HCT116 (cell line): ENCODE results near the gene C1orf105. TPM values are rescaled to one million over a fixed set of nuclear protein-coding genes. Genes with fewer than 3 reads are reported as not detected.

Source experiments
- ATAC-seq: fragments of 200-7000 bp; cut with Tn5 transposase; 2 replicates; pipeline ENCODE4 v1.9.1; 2020; ENCODE audit warnings: mild to moderate bottlenecking, moderate library complexity
- BruUV-seq: library from RNA; stranded (reverse); fragments of 400-500 nt; replicated peaks from 2 replicates; lab custom pipeline; 2021; lab: Mats Ljungman, UMichigan
- CTCF ChIA-PET: fragments of 300-600 bp; sonication (Branson Sonifier 250); formaldehyde crosslinking; loops from one replicate; lab custom pipeline; 2021; ENCODE audit warnings: antibody characterized with exemption; lab: Charles Lee
- POLR2A ChIA-PET: fragments of 300-600, 350-600 bp; sonication (Branson Sonifier 250); formaldehyde crosslinking; loops from one replicate; lab custom pipeline; 2021; ENCODE audit warnings: antibody characterized with exemption; lab: Charles Lee
- RAD21 ChIA-PET, 2 experiments: fragments of 300-600 bp; sonication (Branson Sonifier 250); formaldehyde crosslinking; loops; one replicate each; lab custom pipeline; 2023; ENCODE audit warnings: low total read pairs in 2 of 2; ENCODE audit not compliant: uncharacterized antibody in 2 of 2, unreplicated experiment in 2 of 2, low non-redundant PET in 1 of 2; lab: Charles Lee
- DNase-seq: peaks from one replicate; pipeline ENCODE4 v3.0.0-alpha.2; 2010; ENCODE audit warnings: low read depth, low spot score
- H2AFZ ChIP-seq: fragments of 200-600 bp; shearing (Covaris generic), sonication (generic); 2 replicates; pipeline ENCODE4 v1.6.1; 2017; ENCODE audit warnings: low read depth, mixed run types, mixed read lengths, antibody characterized with exemption, low read length; ENCODE audit not compliant: poor library complexity, severe bottlenecking
- H3K27ac ChIP-seq: 2 replicates; pipeline ENCODE4 v1.5.1; 2012; ENCODE audit warnings: low read depth, low read length
- H3K27me3 ChIP-seq: fragments of 200-600 bp; sonication (generic); 2 replicates; pipeline ENCODE4 v1.6.1; 2016; ENCODE audit warnings: mixed run types, low read length, mixed read lengths; ENCODE audit not compliant: insufficient read depth
- H3K36me3 ChIP-seq, 2 experiments: fragments of 200-500 bp in 1 of 2; fragments of 200-600 bp in 1 of 2; sonication (Bioruptor generic) in 1 of 2; sonication (generic) in 1 of 2; 2 replicates each; pipeline versions ENCODE4 v1.5.1 to v1.6.1; 2014 to 2016; ENCODE audit warnings: low read length in 2 of 2, inconsistent platforms in 1 of 2, mixed read lengths in 1 of 2, mixed run types in 1 of 2; ENCODE audit not compliant: insufficient read depth in 2 of 2, control insufficient read depth in 1 of 2
- H3K4me1 ChIP-seq, 2 experiments: fragments of 200-600 bp in 1 of 2; sonication (generic) in 1 of 2; 2 replicates each; pipeline versions ENCODE4 v1.5.1 to v1.6.1; 2012 to 2017; ENCODE audit warnings: low read length in 2 of 2, inconsistent platforms in 1 of 2, mild to moderate bottlenecking in 1 of 2, mixed read lengths in 1 of 2, mixed run types in 1 of 2, moderate library complexity in 1 of 2; ENCODE audit not compliant: insufficient read depth in 2 of 2, control insufficient read depth in 1 of 2
- H3K4me2 ChIP-seq: fragments of 200-600 bp; sonication (generic); 2 replicates; pipeline ENCODE4 v1.6.1; 2017; ENCODE audit warnings: mixed run types, low read length, mixed read lengths
- H3K4me3 ChIP-seq, 2 experiments: fragments of 200-600 bp in 1 of 2; sonication (generic) in 1 of 2; replicated peaks in 1 of 2; 2 replicates each; pipeline ENCODE4 v1.5.1; 2011 to 2016; ENCODE audit warnings: low read length in 2 of 2, control low read depth in 1 of 2, low read depth in 1 of 2, mild to moderate bottlenecking in 1 of 2, mixed read lengths in 1 of 2, mixed run types in 1 of 2
- H3K79me2 ChIP-seq: fragments of 200-600 bp; sonication (generic); 2 replicates; pipeline ENCODE4 v1.6.1; 2017; ENCODE audit warnings: mild to moderate bottlenecking, mixed run types, low read length, moderate library complexity, mixed read lengths; ENCODE audit not compliant: insufficient read depth
- H3K9ac ChIP-seq: fragments of 200-600 bp; sonication (generic); 2 replicates; pipeline ENCODE4 v1.6.1; 2016; ENCODE audit warnings: low read length, mixed read lengths
- H3K9me2 ChIP-seq: fragments of 200-600 bp; sonication (generic), shearing (Covaris generic); 2 replicates; pipeline ENCODE4 v1.6.1; 2017; ENCODE audit warnings: mixed run types, mild to moderate bottlenecking, moderate library complexity; ENCODE audit not compliant: insufficient read depth
- H3K9me3 ChIP-seq, 2 experiments: fragments of 200-500 bp in 1 of 2; fragments of 200-600 bp in 1 of 2; sonication (Bioruptor generic) in 1 of 2; sonication (generic) in 1 of 2; 2 replicates each; pipeline ENCODE4 v1.6.1; 2014 to 2017; ENCODE audit warnings: low read length in 2 of 2, mixed read lengths in 2 of 2, inconsistent platforms in 1 of 2, low read depth in 1 of 2, mild to moderate bottlenecking in 1 of 2, mixed run types in 1 of 2, moderate library complexity in 1 of 2; ENCODE audit not compliant: control insufficient read depth in 1 of 2, insufficient read depth in 1 of 2
- H4K20me1 ChIP-seq: fragments of 200-600 bp; sonication (generic), shearing (Covaris generic); 2 replicates; pipeline ENCODE4 v1.6.1; 2017; ENCODE audit warnings: mixed run types, mild to moderate bottlenecking, moderate library complexity; ENCODE audit not compliant: insufficient read depth
- CBX3 ChIP-seq: IDR thresholded peaks from 2 replicates; pipeline ENCODE4 v1.6.1; 2012; ENCODE audit warnings: low read depth
- CEBPB ChIP-seq: IDR thresholded peaks from 2 replicates; pipeline ENCODE4 v1.6.1; 2012; ENCODE audit warnings: low read depth
- EGR1 ChIP-seq: IDR thresholded peaks from 2 replicates; pipeline ENCODE4 v1.6.1; 2012; ENCODE audit warnings: low read depth
- ELF1 ChIP-seq: IDR thresholded peaks from 2 replicates; pipeline ENCODE4 v1.6.1; 2012; ENCODE audit warnings: low read depth, borderline replicate concordance
- EZH2phosphoT487 ChIP-seq: fragments of 200-600 bp; IDR thresholded peaks from 2 replicates; pipeline ENCODE4 v1.6.1; 2018; ENCODE audit warnings: antibody characterized with exemption, borderline replicate concordance
- JUND ChIP-seq: IDR thresholded peaks from 2 replicates; pipeline ENCODE4 v1.6.1; 2012
- POLR2A ChIP-seq: IDR thresholded peaks from 2 replicates; pipeline ENCODE4 v1.7.0; 2011; ENCODE audit warnings: borderline replicate concordance; ENCODE audit not compliant: insufficient read depth, insufficient read length; ENCODE audit errors: extremely low read depth
- POLR2AphosphoS5 ChIP-seq: IDR thresholded peaks from 2 replicates; pipeline ENCODE4 v1.6.1; 2011; ENCODE audit warnings: mild to moderate bottlenecking, low read depth, low read length, moderate library complexity
- RAD21 ChIP-seq: IDR thresholded peaks from 2 replicates; pipeline ENCODE4 v1.6.1; 2012; ENCODE audit warnings: low read depth, mild to moderate bottlenecking
- SIN3A ChIP-seq: IDR thresholded peaks from 2 replicates; pipeline ENCODE4 v1.6.1; 2012; ENCODE audit warnings: low read depth
- SP1 ChIP-seq: IDR thresholded peaks from 2 replicates; pipeline ENCODE4 v1.6.1; 2012; ENCODE audit warnings: low read depth
- SRF ChIP-seq: IDR thresholded peaks from 2 replicates; pipeline ENCODE4 v1.6.1; 2012; ENCODE audit warnings: low read depth
- TCF7L2 ChIP-seq: IDR thresholded peaks from 2 replicates; pipeline ENCODE4 v1.7.0; 2011; ENCODE audit warnings: borderline replicate concordance, inconsistent platforms; ENCODE audit not compliant: insufficient read depth, insufficient read length; ENCODE audit errors: extremely low read depth
- YY1 ChIP-seq: IDR thresholded peaks from 2 replicates; pipeline ENCODE4 v1.6.1; 2011; ENCODE audit warnings: low read length, low read depth, moderate library complexity, mild to moderate bottlenecking; ENCODE audit not compliant: insufficient replicate concordance; ENCODE audit errors: extremely low read depth
- ZNF274 ChIP-seq: fragments of 200-500 bp; sonication (Bioruptor generic); IDR thresholded peaks from 2 replicates; pipeline ENCODE4 v1.6.1; 2014; ENCODE audit warnings: mild to moderate bottlenecking, low read depth, low read length, inconsistent platforms
- intact Hi-C: fragments of 100-400 bp; cut with micrococcal nuclease; formaldehyde crosslinking; loops from 2 replicates; pipeline ENCODE4 v1.10.0; 2022
- total RNA-seq: library from RNA; stranded (reverse); gene quantifications from one replicate; pipeline ENCODE4 v1.2.1, GENCODE V29; 2021; ENCODE audit not compliant: unreplicated experiment
- TF ChIP-seq, protein P1 (sequence below), 3 experiments: fragments of 200-600 bp in 1 of 3; sonication (generic) in 1 of 3; IDR thresholded peaks in 2 of 3; conservative IDR thresholded peaks in 1 of 3; 2 replicates each; pipeline ENCODE4 v1.5.1; 2012 to 2017; ENCODE audit warnings: low read depth in 2 of 3, low read length in 2 of 3, antibody characterized with exemption in 1 of 3, borderline replicate concordance in 1 of 3, control low read depth in 1 of 3, mild to moderate bottlenecking in 1 of 3, mixed read lengths in 1 of 3, mixed run types in 1 of 3, moderate library complexity in 1 of 3; ENCODE audit not compliant: insufficient read depth in 1 of 3
- TF ChIP-seq, protein P2 (sequence below): IDR thresholded peaks from 2 replicates; pipeline ENCODE4 v1.6.1; 2012; ENCODE audit warnings: low read depth
- TF ChIP-seq, protein P3 (sequence below): IDR thresholded peaks from 2 replicates; pipeline ENCODE4 v1.6.1; 2011; ENCODE audit warnings: mild to moderate bottlenecking, low read length, moderate library complexity; ENCODE audit not compliant: insufficient replicate concordance; ENCODE audit errors: extremely low read depth
- TF ChIP-seq, protein P4 (sequence below): IDR thresholded peaks from 2 replicates; pipeline ENCODE4 v1.6.1; 2012
- TF ChIP-seq, protein P5 (sequence below): IDR thresholded peaks from 2 replicates; pipeline ENCODE4 v1.6.1; 2012

C1orf105 gene
- total RNA-seq, 1 experiment from 2014 or later: not detected

DNA sequence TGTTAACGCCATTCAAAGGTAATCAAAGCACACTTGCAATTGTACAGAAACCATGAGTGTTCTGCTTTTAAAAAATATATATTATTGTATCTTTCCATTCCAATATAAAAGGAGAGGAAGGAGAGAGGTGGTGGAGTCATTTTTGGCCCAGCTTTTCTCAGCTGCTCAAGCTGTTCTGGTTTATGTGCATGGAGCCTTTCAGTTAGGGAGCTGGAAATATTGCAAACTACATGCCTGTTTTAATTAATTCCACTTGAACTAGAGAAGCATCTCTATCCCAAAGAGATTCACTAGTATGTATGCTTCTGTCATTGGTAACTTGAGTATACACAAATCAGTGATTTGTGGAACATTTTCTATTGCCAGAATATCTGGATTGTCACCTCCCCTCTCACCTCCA lies 28.5 kb upstream of the C1orf105 start:
- RAD21 ChIA-PET: no interaction called here

More for the DNA sequence above, 28.5 kb upstream of the C1orf105 start:
- TF ChIP-seq SRF: no peak
- TF ChIP-seq YY1: no peak
- TF ChIP-seq, protein P1, sequence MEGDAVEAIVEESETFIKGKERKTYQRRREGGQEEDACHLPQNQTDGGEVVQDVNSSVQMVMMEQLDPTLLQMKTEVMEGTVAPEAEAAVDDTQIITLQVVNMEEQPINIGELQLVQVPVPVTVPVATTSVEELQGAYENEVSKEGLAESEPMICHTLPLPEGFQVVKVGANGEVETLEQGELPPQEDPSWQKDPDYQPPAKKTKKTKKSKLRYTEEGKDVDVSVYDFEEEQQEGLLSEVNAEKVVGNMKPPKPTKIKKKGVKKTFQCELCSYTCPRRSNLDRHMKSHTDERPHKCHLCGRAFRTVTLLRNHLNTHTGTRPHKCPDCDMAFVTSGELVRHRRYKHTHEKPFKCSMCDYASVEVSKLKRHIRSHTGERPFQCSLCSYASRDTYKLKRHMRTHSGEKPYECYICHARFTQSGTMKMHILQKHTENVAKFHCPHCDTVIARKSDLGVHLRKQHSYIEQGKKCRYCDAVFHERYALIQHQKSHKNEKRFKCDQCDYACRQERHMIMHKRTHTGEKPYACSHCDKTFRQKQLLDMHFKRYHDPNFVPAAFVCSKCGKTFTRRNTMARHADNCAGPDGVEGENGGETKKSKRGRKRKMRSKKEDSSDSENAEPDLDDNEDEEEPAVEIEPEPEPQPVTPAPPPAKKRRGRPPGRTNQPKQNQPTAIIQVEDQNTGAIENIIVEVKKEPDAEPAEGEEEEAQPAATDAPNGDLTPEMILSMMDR (IDR thresholded peaks at IDR 0.05 in 2 of 3, conservative IDR thresholded peaks at IDR 0.05 in 1 of 3; ENCODE audit: borderline replicate concordance in 1 of 3, insufficient read depth in 1 of 3, low read depth in 2 of 3, low read length in 2 of 3): no peak
- TF ChIP-seq POLR2AphosphoS5: no peak
- TF ChIP-seq SP1: no peak
- TF ChIP-seq, protein P2, sequence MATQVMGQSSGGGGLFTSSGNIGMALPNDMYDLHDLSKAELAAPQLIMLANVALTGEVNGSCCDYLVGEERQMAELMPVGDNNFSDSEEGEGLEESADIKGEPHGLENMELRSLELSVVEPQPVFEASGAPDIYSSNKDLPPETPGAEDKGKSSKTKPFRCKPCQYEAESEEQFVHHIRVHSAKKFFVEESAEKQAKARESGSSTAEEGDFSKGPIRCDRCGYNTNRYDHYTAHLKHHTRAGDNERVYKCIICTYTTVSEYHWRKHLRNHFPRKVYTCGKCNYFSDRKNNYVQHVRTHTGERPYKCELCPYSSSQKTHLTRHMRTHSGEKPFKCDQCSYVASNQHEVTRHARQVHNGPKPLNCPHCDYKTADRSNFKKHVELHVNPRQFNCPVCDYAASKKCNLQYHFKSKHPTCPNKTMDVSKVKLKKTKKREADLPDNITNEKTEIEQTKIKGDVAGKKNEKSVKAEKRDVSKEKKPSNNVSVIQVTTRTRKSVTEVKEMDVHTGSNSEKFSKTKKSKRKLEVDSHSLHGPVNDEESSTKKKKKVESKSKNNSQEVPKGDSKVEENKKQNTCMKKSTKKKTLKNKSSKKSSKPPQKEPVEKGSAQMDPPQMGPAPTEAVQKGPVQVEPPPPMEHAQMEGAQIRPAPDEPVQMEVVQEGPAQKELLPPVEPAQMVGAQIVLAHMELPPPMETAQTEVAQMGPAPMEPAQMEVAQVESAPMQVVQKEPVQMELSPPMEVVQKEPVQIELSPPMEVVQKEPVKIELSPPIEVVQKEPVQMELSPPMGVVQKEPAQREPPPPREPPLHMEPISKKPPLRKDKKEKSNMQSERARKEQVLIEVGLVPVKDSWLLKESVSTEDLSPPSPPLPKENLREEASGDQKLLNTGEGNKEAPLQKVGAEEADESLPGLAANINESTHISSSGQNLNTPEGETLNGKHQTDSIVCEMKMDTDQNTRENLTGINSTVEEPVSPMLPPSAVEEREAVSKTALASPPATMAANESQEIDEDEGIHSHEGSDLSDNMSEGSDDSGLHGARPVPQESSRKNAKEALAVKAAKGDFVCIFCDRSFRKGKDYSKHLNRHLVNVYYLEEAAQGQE: no peak
- TF ChIP-seq CEBPB: no peak
- TF ChIP-seq, protein P3, sequence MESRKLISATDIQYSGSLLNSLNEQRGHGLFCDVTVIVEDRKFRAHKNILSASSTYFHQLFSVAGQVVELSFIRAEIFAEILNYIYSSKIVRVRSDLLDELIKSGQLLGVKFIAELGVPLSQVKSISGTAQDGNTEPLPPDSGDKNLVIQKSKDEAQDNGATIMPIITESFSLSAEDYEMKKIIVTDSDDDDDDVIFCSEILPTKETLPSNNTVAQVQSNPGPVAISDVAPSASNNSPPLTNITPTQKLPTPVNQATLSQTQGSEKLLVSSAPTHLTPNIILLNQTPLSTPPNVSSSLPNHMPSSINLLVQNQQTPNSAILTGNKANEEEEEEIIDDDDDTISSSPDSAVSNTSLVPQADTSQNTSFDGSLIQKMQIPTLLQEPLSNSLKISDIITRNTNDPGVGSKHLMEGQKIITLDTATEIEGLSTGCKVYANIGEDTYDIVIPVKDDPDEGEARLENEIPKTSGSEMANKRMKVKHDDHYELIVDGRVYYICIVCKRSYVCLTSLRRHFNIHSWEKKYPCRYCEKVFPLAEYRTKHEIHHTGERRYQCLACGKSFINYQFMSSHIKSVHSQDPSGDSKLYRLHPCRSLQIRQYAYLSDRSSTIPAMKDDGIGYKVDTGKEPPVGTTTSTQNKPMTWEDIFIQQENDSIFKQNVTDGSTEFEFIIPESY: no peak
- no peak for TF ChIP-seq RAD21
- TF ChIP-seq CBX3: no peak
- TF ChIP-seq, protein P4, sequence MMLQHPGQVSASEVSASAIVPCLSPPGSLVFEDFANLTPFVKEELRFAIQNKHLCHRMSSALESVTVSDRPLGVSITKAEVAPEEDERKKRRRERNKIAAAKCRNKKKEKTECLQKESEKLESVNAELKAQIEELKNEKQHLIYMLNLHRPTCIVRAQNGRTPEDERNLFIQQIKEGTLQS: no peak
- no peak for TF ChIP-seq TCF7L2
- no peak for TF ChIP-seq EZH2phosphoT487
- no peak for TF ChIP-seq ELF1
- no peak for TF ChIP-seq POLR2A
- no peak for TF ChIP-seq JUND
- TF ChIP-seq SIN3A: no peak
- TF ChIP-seq, protein P5, sequence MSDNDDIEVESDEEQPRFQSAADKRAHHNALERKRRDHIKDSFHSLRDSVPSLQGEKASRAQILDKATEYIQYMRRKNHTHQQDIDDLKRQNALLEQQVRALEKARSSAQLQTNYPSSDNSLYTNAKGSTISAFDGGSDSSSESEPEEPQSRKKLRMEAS: no peak
- TF ChIP-seq ZNF274: no peak
- TF ChIP-seq EGR1: no peak
- H3K9me3 ChIP-seq: no peaks in the 10 kb centered on the region
- H3K36me3 ChIP-seq: no peaks in the 10 kb centered on the region
- H3K9ac ChIP-seq: no peak overlapping the region
- no peaks in the 10 kb centered on the region for H3K4me1 ChIP-seq
- H3K27me3 ChIP-seq: no peaks in the 10 kb centered on the region
- intact Hi-C loops: no loop called here
- ChIA-PET CTCF (interaction anchor here (1.4 kb wide), 1 partner anchor 407 kb away, joined by 3 read pairs; no protein-coding TSS in a partner anchor), POLR2A (no interaction called here)
- no peak overlapping the region for H3K4me2 ChIP-seq
- BruUV-seq: no TSS peak
- no peaks in the 10 kb centered on the region for H3K9me2 ChIP-seq
- no peaks in the 10 kb centered on the region for H3K79me2 ChIP-seq
- H2AFZ ChIP-seq: no peak overlapping the region
- no peak overlapping the region for H3K27ac ChIP-seq
- H3K4me3 ChIP-seq: no peak overlapping the region
- DNase-seq (no peak), ATAC-seq (no peak)
- H4K20me1 ChIP-seq: no peaks in the 10 kb centered on the region
